NT2/D1 (cell line): ENCODE results near the gene CARMIL1.

Source experiments
- DNase-seq: peaks from one replicate; pipeline ENCODE4 v3.0.0-alpha.2; 2011; ENCODE audit warnings: low read depth, low spot score
- H3K27me3 ChIP-seq: 2 replicates; pipeline ENCODE4 v1.6.0; 2011; ENCODE audit warnings: mild to moderate bottlenecking; ENCODE audit not compliant: insufficient read length, insufficient read depth
- H3K36me3 ChIP-seq: 2 replicates; pipeline ENCODE4 v1.6.1; 2011; ENCODE audit warnings: mild to moderate bottlenecking, low read length, mixed read lengths; ENCODE audit not compliant: insufficient read depth, insufficient read length
- H3K4me1 ChIP-seq: 2 replicates; pipeline ENCODE4 v1.5.1; 2011; ENCODE audit not compliant: insufficient read depth, insufficient read length
- H3K4me3 ChIP-seq: 2 replicates; pipeline ENCODE4 v1.5.1; 2011; ENCODE audit warnings: low read depth; ENCODE audit not compliant: insufficient read length
- H3K9ac ChIP-seq: 2 replicates; pipeline ENCODE4 v1.6.0; 2011; ENCODE audit warnings: low read depth; ENCODE audit not compliant: insufficient read length
- H3K9me3 ChIP-seq: 2 replicates; pipeline ENCODE4 v1.5.1; 2011; ENCODE audit warnings: mild to moderate bottlenecking, low read length; ENCODE audit not compliant: insufficient read depth
- SUZ12 ChIP-seq: IDR thresholded peaks from 2 replicates; pipeline ENCODE4 v1.6.1; 2011; ENCODE audit not compliant: insufficient read length, insufficient read depth; ENCODE audit errors: extremely low read depth
- YY1 ChIP-seq: IDR thresholded peaks from 2 replicates; pipeline ENCODE4 v1.6.1; 2011; ENCODE audit not compliant: insufficient read length, insufficient read depth
- ZNF274 ChIP-seq: IDR thresholded peaks from 2 replicates; pipeline ENCODE4 v1.6.1; 2011; ENCODE audit warnings: mild to moderate bottlenecking, low read depth, low read length

Gene CARMIL1

DNA sequence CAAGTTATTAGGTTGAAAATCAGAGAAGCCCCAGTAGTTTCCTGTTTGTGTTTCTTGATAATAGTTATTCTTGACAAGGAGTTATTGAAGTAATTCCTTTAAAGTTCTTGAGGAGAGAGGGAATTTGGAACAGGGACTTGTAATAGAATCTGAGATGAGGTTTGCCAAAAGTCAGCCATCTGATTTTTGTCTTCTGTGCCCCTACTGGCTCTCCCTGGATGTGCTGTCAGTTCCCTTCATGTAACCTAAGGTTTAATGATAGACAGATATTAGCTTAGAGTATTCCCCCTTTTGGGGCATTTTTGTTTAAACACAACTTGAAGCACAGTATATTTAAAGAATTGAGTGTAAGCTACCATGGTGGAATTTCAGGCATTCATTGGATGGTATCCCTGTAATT, 71.4 kb downstream of the CARMIL1 start:
- DNase-seq: no peak
- H3K27me3 ChIP-seq: no peaks in the 10 kb centered on the region
- H3K4me1 ChIP-seq: no peaks in the 10 kb centered on the region
- no peak overlapping the region for H3K4me3 ChIP-seq
- no peak overlapping the region for H3K9ac ChIP-seq
- no peaks in the 10 kb centered on the region for H3K36me3 ChIP-seq
- TF ChIP-seq SUZ12: no peak
- no peak for TF ChIP-seq YY1
- TF ChIP-seq ZNF274: no peak
- H3K9me3 ChIP-seq: no peaks in the 10 kb centered on the region

- no peak overlapping the region for H3K9ac ChIP-seq
- H3K27me3 ChIP-seq: no peaks in the 10 kb centered on the region
- H3K36me3 ChIP-seq: no peaks in the 10 kb centered on the region
- TF ChIP-seq SUZ12 (no peak), YY1 (no peak), ZNF274 (no peak)
- H3K4me3 ChIP-seq: no peak overlapping the region
- no peaks in the 10 kb centered on the region for H3K4me1 ChIP-seq
- DNase-seq: no peak
- H3K9me3 ChIP-seq: no peaks in the 10 kb centered on the region
Measured at GRCh38 chr6:25351485-25351884, 72.3 kb downstream of the CARMIL1 start.

DNA sequence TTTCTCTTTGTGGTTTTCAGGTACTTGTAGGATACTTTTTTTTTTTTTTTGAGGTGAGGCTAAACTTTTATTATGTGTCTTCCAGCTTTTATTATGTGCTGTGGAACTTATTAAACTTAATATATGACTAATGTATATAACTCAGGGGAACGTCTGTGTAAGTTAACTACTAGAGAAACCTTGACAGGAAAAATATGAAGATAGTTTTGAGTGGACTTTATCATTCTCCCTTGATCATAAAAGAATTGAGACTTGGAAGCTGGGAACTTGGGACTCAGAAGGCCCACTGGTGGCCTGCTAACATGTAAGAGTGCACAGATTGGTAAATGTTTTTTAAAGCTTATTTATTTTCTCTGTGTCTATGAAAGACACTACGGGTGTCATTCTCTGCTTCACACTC, 73.1 kb downstream of the CARMIL1 start:
- Histone ChIP-seq H3K9me3 (no peaks in the 10 kb centered on the region), H3K36me3 (no peaks in the 10 kb centered on the region), H3K9ac (no peak overlapping the region), H3K27me3 (no peaks in the 10 kb centered on the region), H3K4me3 (no peak overlapping the region), H3K4me1 (no peaks in the 10 kb centered on the region)
- DNase-seq: no peak
- TF ChIP-seq YY1: no peak

DNA sequence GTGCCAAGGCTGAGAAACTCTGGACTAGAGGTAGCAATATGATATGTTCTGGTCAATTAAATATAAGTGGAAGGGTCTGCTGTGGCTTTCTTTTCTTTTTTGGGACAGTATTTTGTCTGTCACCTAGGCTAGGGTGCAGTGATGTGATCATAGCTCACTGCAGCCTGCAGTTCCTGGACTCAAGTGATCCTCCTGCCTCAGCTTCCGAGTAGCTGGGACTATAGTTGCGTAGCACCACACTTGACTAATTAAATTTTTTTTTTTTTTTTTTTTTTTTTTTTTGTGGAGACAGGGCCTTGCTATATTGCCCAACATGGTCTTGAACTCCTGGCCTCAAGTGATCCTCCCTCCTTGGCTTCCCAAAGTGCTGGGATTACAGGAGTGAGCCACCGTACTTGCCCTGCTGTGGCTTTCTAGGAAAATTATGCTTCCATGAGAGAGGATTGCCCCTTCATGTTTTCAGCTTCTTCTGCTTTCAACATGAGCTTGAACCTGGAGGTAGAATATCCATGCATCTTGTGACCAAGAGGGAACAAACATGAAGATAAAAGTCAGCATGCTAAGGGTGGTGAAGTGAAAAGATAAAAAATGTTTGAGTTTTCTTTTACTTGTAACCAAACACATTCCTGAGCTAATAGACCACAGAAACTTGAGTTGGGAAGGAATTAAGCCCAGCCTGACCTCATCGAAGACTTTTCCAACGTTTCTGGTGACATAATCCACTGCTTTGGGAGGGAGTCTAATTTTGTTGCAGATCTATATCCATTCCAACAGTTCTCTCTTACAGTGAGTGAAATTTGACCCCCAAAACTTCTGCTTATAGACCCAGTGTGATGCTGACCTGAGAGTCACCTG, 75.1 kb downstream of the CARMIL1 start:
- Histone ChIP-seq H3K4me3 (no peak overlapping the region), H3K36me3 (no peaks in the 10 kb centered on the region), H3K9me3 (no peaks in the 10 kb centered on the region), H3K27me3 (no peaks in the 10 kb centered on the region), H3K9ac (no peak overlapping the region), H3K4me1 (no peaks in the 10 kb centered on the region)
- no peak for TF ChIP-seq SUZ12
- TF ChIP-seq ZNF274: no peak
- no peak for TF ChIP-seq YY1
- no peak for DNase-seq

DNA sequence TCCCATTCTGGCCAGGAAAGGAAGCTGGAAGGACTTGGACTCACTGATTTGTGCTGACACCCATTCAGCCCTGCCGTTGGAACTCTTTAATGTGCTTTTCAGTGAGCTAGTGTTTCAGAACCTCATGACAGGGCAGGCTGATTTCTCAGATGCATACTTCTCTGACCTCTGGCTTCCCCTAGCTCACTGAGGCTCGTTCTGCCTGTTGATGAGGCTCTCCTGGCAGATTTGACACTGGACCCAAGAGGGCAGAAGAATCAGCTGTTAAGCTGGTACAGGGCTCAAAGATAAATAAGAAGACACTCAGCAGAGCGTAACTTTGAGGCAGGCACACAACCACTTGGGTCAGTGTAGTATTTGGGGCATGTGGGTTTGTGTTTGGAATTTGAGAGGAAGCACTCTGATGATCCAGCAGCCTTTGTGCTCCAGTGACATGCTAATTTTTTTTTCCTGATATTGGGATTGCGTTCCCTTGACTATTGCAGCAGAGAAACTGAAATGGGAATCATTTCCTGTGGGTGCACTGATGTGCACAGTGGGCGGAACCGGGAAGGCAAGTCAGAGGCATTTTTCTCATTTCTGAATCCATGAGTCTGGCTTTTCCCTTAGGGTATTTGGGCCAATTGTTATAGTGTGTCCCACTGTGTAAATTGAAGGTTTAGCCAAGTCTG, 80.2 kb downstream of the CARMIL1 start:
- DNase-seq: no peak

DNA sequence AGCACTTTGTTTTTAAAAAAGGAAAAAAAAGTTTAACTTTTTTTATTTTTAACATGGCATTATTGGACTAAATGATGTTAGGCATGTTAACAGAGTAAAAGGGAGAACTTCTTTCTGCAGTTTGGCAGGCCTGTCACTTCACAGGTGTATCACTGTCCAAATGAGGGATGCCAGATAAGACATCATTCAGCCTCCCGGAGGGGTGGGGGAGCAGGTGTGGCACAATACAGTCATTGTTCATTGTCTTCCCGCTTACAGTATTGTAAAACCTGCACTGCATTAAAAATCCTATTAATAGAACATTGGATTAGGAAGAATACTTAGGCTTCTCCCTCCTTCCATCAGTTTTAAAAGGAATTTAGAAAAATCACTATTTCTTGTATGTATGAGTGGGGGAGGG, 80.7 kb downstream of the CARMIL1 start:
- Histone ChIP-seq H3K36me3 (no peaks in the 10 kb centered on the region), H3K9ac (no peak overlapping the region), H3K27me3 (no peaks in the 10 kb centered on the region), H3K9me3 (no peaks in the 10 kb centered on the region), H3K4me3 (no peak overlapping the region), H3K4me1 (no peaks in the 10 kb centered on the region)
- TF ChIP-seq SUZ12 (no peak), ZNF274 (no peak), YY1 (no peak)
- DNase-seq: no peak

More for the DNA sequence above, 80.2 kb downstream of the CARMIL1 start:
- no peak overlapping the region for H3K4me3 ChIP-seq
- no peaks in the 10 kb centered on the region for H3K4me1 ChIP-seq
- H3K9ac ChIP-seq: no peak overlapping the region
- no peaks in the 10 kb centered on the region for H3K27me3 ChIP-seq
- H3K9me3 ChIP-seq: no peaks in the 10 kb centered on the region
- H3K36me3 ChIP-seq: no peaks in the 10 kb centered on the region
- TF ChIP-seq YY1: no peak
- no peak for TF ChIP-seq SUZ12
- TF ChIP-seq ZNF274: no peak

DNA sequence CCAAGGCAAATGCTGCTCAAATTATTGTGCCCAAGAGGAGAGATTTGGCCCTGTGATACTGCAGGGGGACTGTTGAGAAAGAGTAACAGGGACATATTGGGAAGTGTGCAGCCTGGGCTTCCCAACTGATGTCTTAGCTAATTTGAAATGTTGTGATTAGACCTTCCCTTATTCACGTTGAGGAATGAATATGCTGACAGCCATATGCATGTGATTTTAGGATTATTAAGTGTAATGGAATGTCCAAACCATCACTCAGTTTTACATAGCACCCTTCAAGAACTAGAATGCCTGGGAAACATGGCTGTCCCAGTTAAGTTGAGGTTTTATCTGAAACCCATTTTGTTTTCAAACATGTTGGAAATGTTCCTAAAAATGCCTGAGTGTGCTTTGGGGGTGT, 81.4 kb downstream of the CARMIL1 start:
- Histone ChIP-seq H3K9ac (no peak overlapping the region), H3K36me3 (no peaks in the 10 kb centered on the region), H3K4me1 (no peaks in the 10 kb centered on the region), H3K9me3 (no peaks in the 10 kb centered on the region), H3K4me3 (no peak overlapping the region), H3K27me3 (no peaks in the 10 kb centered on the region)
- TF ChIP-seq YY1 (no peak), ZNF274 (no peak), SUZ12 (no peak)
- no peak for DNase-seq
